Adipose tissue (tissue), 3 donors: ENCODE data around the gene DCLK1. TPM values are rescaled to one million over a fixed set of nuclear protein-coding genes. Genes with fewer than 3 reads are reported as not detected.

ENCODE experiments used
- H3K27ac ChIP-seq: one replicate; pipeline ENCODE4 v1.5.1; 2013; ENCODE audit warnings: low read depth, low read length
- WGBS, 3 donors: extraction: QIAGEN DNeasy Blood & Tissue Kit; methylation state at CpG; one replicate each; pipeline ENCODE4 v1.1.7; 2013; 5-methylcytosine and 5-hydroxymethylcytosine counted together
- polyA plus RNA-seq, 3 donors: library from polyadenylated mRNA; stranded (reverse); fragments of 200-250 nt; gene quantifications; one replicate each; pipeline ENCODE4 v1.2.3, GENCODE V29; 2013
- donor health status: healthy with polysubstance abuse.
- donor health status: Bipolar disorder and iron deficiency.
- donor health status: healthy.

DCLK1 gene
- polyA plus RNA-seq, 3 donors = 1.2 to 113 (median 7.3) TPM

- no peak overlapping the region for H3K27ac ChIP-seq
- WGBS, 3 donors = 58 to 68% (median 63%) methylated on average over 1 of the region's 1 CpG
Measured at GRCh38 chr13:36062249-36062648, 68.9 kb downstream of the DCLK1 start.

GRCh38 chr13:36061621-36062020, 69.6 kb downstream of the DCLK1 start:
- 37 to 57% (median 52%) methylated on average over 4 of the region's 4 CpGs for WGBS, 3 donors
- H3K27ac ChIP-seq = no peak overlapping the region

GRCh38 chr13:36061054-36061453, 70.1 kb downstream of the DCLK1 start:
- no peak overlapping the region for H3K27ac ChIP-seq
- WGBS, 3 donors = 24 to 60% (median 57%) methylated on average over 4 of the region's 4 CpGs

GRCh38 chr13:36059321-36059720, 71.9 kb downstream of the DCLK1 start:
- H3K27ac ChIP-seq = no peak overlapping the region
- 55 to 81% (median 61%) methylated on average over 1 of the region's 1 CpG for WGBS, 3 donors

GRCh38 chr13:36058116-36058515, 73.1 kb downstream of the DCLK1 start:
- H3K27ac ChIP-seq = no peak overlapping the region
- WGBS, 3 donors = 55 to 67% (median 62%) methylated on average over 2 of the region's 2 CpGs

GRCh38 chr13:36057547-36057946, 73.6 kb downstream of the DCLK1 start:
- H3K27ac ChIP-seq = no peak overlapping the region
- WGBS, 3 donors = 66 to 96% (median 69%) methylated on average over 1 of the region's 1 CpG

GRCh38 chr13:36057041-36057440, 74.1 kb downstream of the DCLK1 start:
- WGBS, 3 donors = 44 to 50% (median 49%) methylated on average over 3 of the region's 3 CpGs
- H3K27ac ChIP-seq = no peak overlapping the region

- H3K27ac ChIP-seq = no peak overlapping the region
- WGBS, 3 donors = 55 to 58% (median 58%) methylated on average over 4 of the region's 4 CpGs
Measured at GRCh38 chr13:36055366-36055765, 75.8 kb downstream of the DCLK1 start.

GRCh38 chr13:36054041-36054440, 77.1 kb downstream of the DCLK1 start:
- WGBS, 3 donors = 57 to 75% (median 73%) methylated on average over 2 of the region's 2 CpGs
- H3K27ac ChIP-seq = no peak overlapping the region

GRCh38 chr13:36051082-36051481, 80.1 kb downstream of the DCLK1 start:
- WGBS, 3 donors = 56 to 72% (median 69%) methylated on average over 1 of the region's 1 CpG
- no peak overlapping the region for H3K27ac ChIP-seq

- H3K27ac ChIP-seq = no peak overlapping the region
- WGBS, 3 donors = 51 to 64% (median 55%) methylated on average over 3 of the region's 3 CpGs
Measured at GRCh38 chr13:36046672-36047071, 84.5 kb downstream of the DCLK1 start.

GRCh38 chr13:36038785-36039555, 92.2 kb downstream of the DCLK1 start:
- 76 to 91% (median 91%) methylated on average over 4 of the region's 4 CpGs for WGBS, 3 donors
- H3K27ac ChIP-seq = no peak overlapping the region

GRCh38 chr13:36033035-36033434, 98.1 kb downstream of the DCLK1 start:
- 70 to 84% (median 75%) methylated on average over 4 of the region's 4 CpGs for WGBS, 3 donors
- no peak overlapping the region for H3K27ac ChIP-seq

- 70 to 76% (median 71%) methylated on average over 8 of the region's 8 CpGs for WGBS, 3 donors
- no peak overlapping the region for H3K27ac ChIP-seq
Measured at GRCh38 chr13:36031490-36031889, 99.7 kb downstream of the DCLK1 start.

- H3K27ac ChIP-seq = no peak overlapping the region
- 51 to 68% (median 59%) methylated on average over 8 of the region's 8 CpGs for WGBS, 3 donors
Measured at GRCh38 chr13:36030670-36031331, 100.4 kb downstream of the DCLK1 start.

GRCh38 chr13:36029166-36029565, 102.0 kb downstream of the DCLK1 start:
- WGBS, 3 donors = 70 to 90% (median 85%) methylated on average over 6 of the region's 6 CpGs
- H3K27ac ChIP-seq = no peak overlapping the region

GRCh38 chr13:36028359-36029025, 102.7 kb downstream of the DCLK1 start:
- no peak overlapping the region for H3K27ac ChIP-seq
- 61 to 81% (median 75%) methylated on average over 6 of the region's 6 CpGs for WGBS, 3 donors

GRCh38 chr13:36026531-36026930, 104.7 kb downstream of the DCLK1 start:
- no peak overlapping the region for H3K27ac ChIP-seq
- WGBS, 3 donors = 31 to 48% (median 41%) methylated on average over 2 of the region's 2 CpGs

GRCh38 chr13:36014763-36015162, 116.4 kb downstream of the DCLK1 start:
- 77 to 81% (median 81%) methylated on average over 3 of the region's 3 CpGs for WGBS, 3 donors
- H3K27ac ChIP-seq = no peak overlapping the region
